H9 (cell line): ENCODE data around the gene ITGAE. TPM values are rescaled to one million over a fixed set of nuclear protein-coding genes. Genes with fewer than 3 reads are reported as not detected.

Source experiments
- DNase-seq: peaks from one replicate; pipeline ENCODE4 v3.0.0-alpha.2; 2017
- H2AFZ ChIP-seq: one replicate; pipeline ENCODE4 v1.6.1; 2013; ENCODE audit warnings: mild to moderate bottlenecking, low read length, control low read depth, moderate library complexity
- H2AK5ac ChIP-seq: 2 replicates; pipeline ENCODE4 v1.6.1; 2013; ENCODE audit warnings: low read length, control low read depth, mixed read lengths; ENCODE audit not compliant: insufficient read length
- H2BK120ac ChIP-seq: one replicate; pipeline ENCODE4 v1.6.1; 2013; ENCODE audit warnings: low read depth, mild to moderate bottlenecking, low read length, control low read depth, inconsistent platforms; ENCODE audit not compliant: poor library complexity, severe bottlenecking
- H2BK12ac ChIP-seq: 2 replicates; pipeline ENCODE4 v1.6.1; 2013; ENCODE audit warnings: low read length, control low read depth, mixed read lengths, low read depth; ENCODE audit not compliant: insufficient read length
- H2BK15ac ChIP-seq: 2 replicates; pipeline ENCODE4 v1.6.1; 2013; ENCODE audit warnings: low read depth, low read length, control low read depth
- H2BK20ac ChIP-seq: one replicate; pipeline ENCODE4 v1.6.1; 2013; ENCODE audit warnings: low read depth, mild to moderate bottlenecking, low read length, control low read depth, inconsistent platforms; ENCODE audit not compliant: poor library complexity, severe bottlenecking
- H2BK5ac ChIP-seq: 2 replicates; pipeline ENCODE4 v1.6.1; 2013; ENCODE audit warnings: low read length, control low read depth, mixed read lengths; ENCODE audit not compliant: insufficient read length
- H3K14ac ChIP-seq: 2 replicates; pipeline ENCODE4 v1.6.1; 2013; ENCODE audit warnings: low read length, control low read depth; ENCODE audit not compliant: insufficient read depth
- H3K18ac ChIP-seq: 2 replicates; pipeline ENCODE4 v1.6.1; 2013; ENCODE audit warnings: low read depth, mild to moderate bottlenecking, mixed read lengths, low read length, control low read depth; ENCODE audit not compliant: insufficient read length
- H3K23ac ChIP-seq: 2 replicates; pipeline ENCODE4 v1.6.1; 2013; ENCODE audit warnings: low read length, control low read depth, mixed read lengths, low read depth; ENCODE audit not compliant: insufficient read length
- H3K23me2 ChIP-seq: 2 replicates; pipeline ENCODE4 v1.6.1; 2013; ENCODE audit warnings: low read depth, mild to moderate bottlenecking, mixed read lengths, low read length, control low read depth; ENCODE audit not compliant: insufficient read length, poor library complexity, severe bottlenecking
- H3K27ac ChIP-seq: 2 replicates; pipeline ENCODE4 v1.5.1; 2013; ENCODE audit warnings: low read length, control low read depth, mixed read lengths, low read depth; ENCODE audit not compliant: insufficient read length
- H3K27me3 ChIP-seq: 2 replicates; pipeline ENCODE4 v1.6.1; 2013; ENCODE audit warnings: low read length, control low read depth, inconsistent platforms; ENCODE audit not compliant: insufficient read depth
- H3K4ac ChIP-seq: 2 replicates; pipeline ENCODE4 v1.6.1; 2013; ENCODE audit warnings: low read depth, mild to moderate bottlenecking, control low read depth, inconsistent platforms, low read length, moderate library complexity
- H3K4me1 ChIP-seq: 2 replicates; pipeline ENCODE4 v1.6.1; 2013; ENCODE audit warnings: low read length, control low read depth, inconsistent platforms; ENCODE audit not compliant: insufficient read depth
- H3K4me2 ChIP-seq: 2 replicates; pipeline ENCODE4 v1.6.1; 2013; ENCODE audit warnings: low read length, control low read depth, mixed read lengths; ENCODE audit not compliant: insufficient read length, insufficient read depth
- H3K56ac ChIP-seq: 2 replicates; pipeline ENCODE4 v1.6.1; 2013; ENCODE audit warnings: low read depth, mild to moderate bottlenecking, mixed read lengths, low read length, control low read depth; ENCODE audit not compliant: insufficient read length
- H3K79me1 ChIP-seq: 2 replicates; pipeline ENCODE4 v1.6.1; 2013; ENCODE audit warnings: low read depth, mild to moderate bottlenecking, moderate library complexity, low read length, control low read depth, inconsistent platforms; ENCODE audit not compliant: insufficient read depth, poor library complexity, severe bottlenecking
- H3K79me2 ChIP-seq: 2 replicates; pipeline ENCODE4 v1.6.1; 2013; ENCODE audit warnings: low read length, control low read depth, inconsistent platforms; ENCODE audit not compliant: insufficient read depth
- H3K9ac ChIP-seq: 2 replicates; pipeline ENCODE4 v1.6.1; 2013; ENCODE audit warnings: low read length, control low read depth, mixed read lengths; ENCODE audit not compliant: insufficient read length; ENCODE audit errors: extremely low read depth
- H3K9me3 ChIP-seq: one replicate; pipeline ENCODE4 v1.6.1; 2013; ENCODE audit warnings: low read depth, low read length, inconsistent platforms; ENCODE audit not compliant: control insufficient read depth
- H3T11ph ChIP-seq: one replicate; pipeline ENCODE4 v1.6.1; 2013; ENCODE audit warnings: mild to moderate bottlenecking, low read length, control low read depth, inconsistent platforms
- H4K20me1 ChIP-seq: one replicate; pipeline ENCODE4 v1.6.1; 2013; ENCODE audit not compliant: control insufficient read depth, insufficient read length, insufficient read depth
- H4K5ac ChIP-seq: 2 replicates; pipeline ENCODE4 v1.6.1; 2013; ENCODE audit warnings: low read depth, mild to moderate bottlenecking, mixed read lengths, low read length, control low read depth; ENCODE audit not compliant: insufficient read length
- H4K8ac ChIP-seq: replicated peaks from 2 replicates; pipeline ENCODE4 v1.6.1; 2013; ENCODE audit warnings: low read length, control low read depth, mixed read lengths, low read depth; ENCODE audit not compliant: insufficient read length
- H4K91ac ChIP-seq: 2 replicates; pipeline ENCODE4 v1.6.1; 2013; ENCODE audit warnings: low read depth, mild to moderate bottlenecking, moderate library complexity, mixed read lengths, low read length, control low read depth; ENCODE audit not compliant: insufficient read length
- H3K27ac Mint-ChIP-seq, 3 experiments: 2 replicates in 2 of 3; 3 replicates in 1 of 3; pipeline ENCODE4 v1.8.0; 2020 to 2021; ENCODE audit warnings: mixed read lengths in 3 of 3, mild to moderate bottlenecking in 1 of 3, moderate library complexity in 1 of 3
- H3K27me3 Mint-ChIP-seq: 2 replicates; pipeline ENCODE4 v1.8.0; 2021; ENCODE audit warnings: low read depth, mild to moderate bottlenecking, moderate library complexity, mixed read lengths
- H3K36me3 Mint-ChIP-seq, 3 experiments: 2 replicates in 2 of 3; 3 replicates in 1 of 3; pipeline ENCODE4 v1.8.0; 2020 to 2021; ENCODE audit warnings: low read depth in 3 of 3, mixed read lengths in 3 of 3; ENCODE audit not compliant: insufficient read depth in 1 of 3
- H3K4me1 Mint-ChIP-seq, 2 experiments: 2 replicates each; pipeline ENCODE4 v1.8.0; 2020; ENCODE audit warnings: mixed read lengths in 2 of 2
- H3K4me3 Mint-ChIP-seq, 2 experiments: 2 replicates in 1 of 2; 3 replicates in 1 of 2; pipeline ENCODE4 v1.8.0; 2020 to 2021; ENCODE audit warnings: mild to moderate bottlenecking in 2 of 2, mixed read lengths in 2 of 2, moderate library complexity in 1 of 2
- H3K9me3 Mint-ChIP-seq, 2 experiments: 2 replicates in 1 of 2; 3 replicates in 1 of 2; pipeline ENCODE4 v1.8.0; 2020; ENCODE audit warnings: mild to moderate bottlenecking in 2 of 2, mixed read lengths in 2 of 2, moderate library complexity in 1 of 2
- CTCF ChIP-seq: fragments of 200-600 bp; sonication (generic); conservative IDR thresholded peaks from 3 replicates; pipeline ENCODE4 v1.8.0; 2021; ENCODE audit warnings: antibody characterized with exemption, mild to moderate bottlenecking
- WGBS: extraction: QIAGEN DNeasy Blood & Tissue Kit; methylation state at CpG from one replicate; pipeline ENCODE4 v1.1.7; 2013; ENCODE audit warnings: missing lambda C conversion rate, low lambda C conversion rate, mixed read lengths; ENCODE audit not compliant: insufficient read length; ENCODE audit errors: extremely low coverage; 5-methylcytosine and 5-hydroxymethylcytosine counted together
- total RNA-seq: library from RNA; stranded (reverse); gene quantifications from 2 replicates; pipeline ENCODE4 v1.2.1, GENCODE V29; 2021

The ITGAE gene
- total RNA-seq, 1 experiment from 2014 or later, result 23.5 TPM

- no peak overlapping the region for H2BK20ac ChIP-seq
- H4K20me1 ChIP-seq, result no peaks in the 10 kb centered on the region
- WGBS, result no CpG with 5 or more reads among the region's 6 CpGs
- Mint-ChIP-seq H3K27me3 (no peaks in the 10 kb centered on the region), H3K4me3 (no peak overlapping the region), H3K4me1 (no peaks in the 10 kb centered on the region), H3K27ac (peak overlapping the region in 2 of 3 experiments; percentile 11 to 14; a peak in 1 of 7 replicates), H3K36me3 (peaks cover 30 to 86% (median 77%) of the 10 kb centered on the region in 3 experiments; a peak in 6 of 7 replicates), H3K9me3 (no peaks in the 10 kb centered on the region)
- no peak overlapping the region for H3K23ac ChIP-seq
- no peak overlapping the region for H3K4me2 ChIP-seq
- no peak overlapping the region for H4K8ac ChIP-seq
- H3K79me2 ChIP-seq, result no peaks in the 10 kb centered on the region
- no peak overlapping the region for H3K14ac ChIP-seq
- H3K4ac ChIP-seq, result no peak overlapping the region
- H3K27ac ChIP-seq, result no peak overlapping the region
- H3K23me2 ChIP-seq, result no peaks in the 10 kb centered on the region
- no peak overlapping the region for H2BK5ac ChIP-seq
- H3T11ph ChIP-seq, result no peak overlapping the region
- no peak overlapping the region for H2AK5ac ChIP-seq
- no peaks in the 10 kb centered on the region for H3K27me3 ChIP-seq
- H3K9me3 ChIP-seq, result no peaks in the 10 kb centered on the region
- no peaks in the 10 kb centered on the region for H3K79me1 ChIP-seq
- H2BK12ac ChIP-seq, result no peak overlapping the region
- H4K91ac ChIP-seq, result no peak overlapping the region
- no peaks in the 10 kb centered on the region for H3K4me1 ChIP-seq
- no peak for DNase-seq
- no peak overlapping the region for H2BK15ac ChIP-seq
- H2BK120ac ChIP-seq, result no peak overlapping the region
- H3K18ac ChIP-seq, result no peak overlapping the region
- no peak overlapping the region for H4K5ac ChIP-seq
- no peak for TF ChIP-seq CTCF
- no peak overlapping the region for H2AFZ ChIP-seq
- no peak overlapping the region for H3K9ac ChIP-seq
- no peak overlapping the region for H3K56ac ChIP-seq
Observed at GRCh38 chr17:3818786-3819185, 17.8 kb upstream of the ITGAE start.
